GM18502 (cell line): ENCODE data around the gene SLC24A3.
"Not testable (repeated sequence)": the region's sequence is repeated elsewhere in the genome, so short reads cannot be mapped to it uniquely, and the experiment has no call there.

Source experiments
- ATAC-seq: cut with Tn5 transposase; IDR thresholded peaks from one replicate; pipeline ENCODE4 v1.9.1; 2021; ENCODE audit warnings: mild to moderate bottlenecking; ENCODE audit not compliant: unreplicated experiment, poor library complexity

SLC24A3 gene

DNA sequence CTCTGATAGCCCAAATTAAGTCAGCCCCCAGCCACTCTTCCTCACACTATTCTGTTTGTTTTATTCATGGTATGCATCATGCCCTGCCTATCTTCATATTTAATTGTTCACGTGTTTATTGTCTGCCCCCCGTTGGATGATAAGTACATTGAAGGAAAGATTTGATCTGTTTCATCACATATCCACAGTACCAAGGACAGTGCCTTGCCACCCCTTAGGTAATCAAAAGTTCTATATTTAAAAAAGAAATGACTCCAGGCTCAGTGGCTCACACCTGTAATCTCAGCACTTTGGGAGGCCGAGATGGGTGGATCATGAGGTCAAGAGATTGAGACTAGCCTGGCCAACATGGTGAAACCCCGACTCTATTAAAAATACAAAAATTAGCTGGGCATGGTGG, 535.5 kb downstream of the SLC24A3 start:
- no peak for ATAC-seq

DNA sequence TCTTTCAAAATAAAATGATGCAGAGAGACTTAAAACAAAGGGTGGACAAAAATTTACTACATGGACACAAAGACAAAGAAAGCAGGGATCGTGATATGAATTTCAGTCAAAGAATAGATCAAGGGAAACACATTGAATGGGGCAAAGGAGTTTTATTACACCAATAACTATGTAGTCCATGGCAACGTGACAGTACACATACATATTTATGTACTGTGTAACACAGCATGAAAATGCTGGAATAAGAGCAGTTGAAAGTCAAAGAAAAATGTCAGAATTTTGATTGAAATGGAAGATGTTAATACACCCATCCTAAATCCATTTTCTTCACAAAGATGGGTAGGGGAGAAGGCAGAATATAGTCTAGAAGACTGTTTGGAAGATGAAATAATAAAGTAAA, 536.2 kb downstream of the SLC24A3 start:
- ATAC-seq, result no peak

DNA sequence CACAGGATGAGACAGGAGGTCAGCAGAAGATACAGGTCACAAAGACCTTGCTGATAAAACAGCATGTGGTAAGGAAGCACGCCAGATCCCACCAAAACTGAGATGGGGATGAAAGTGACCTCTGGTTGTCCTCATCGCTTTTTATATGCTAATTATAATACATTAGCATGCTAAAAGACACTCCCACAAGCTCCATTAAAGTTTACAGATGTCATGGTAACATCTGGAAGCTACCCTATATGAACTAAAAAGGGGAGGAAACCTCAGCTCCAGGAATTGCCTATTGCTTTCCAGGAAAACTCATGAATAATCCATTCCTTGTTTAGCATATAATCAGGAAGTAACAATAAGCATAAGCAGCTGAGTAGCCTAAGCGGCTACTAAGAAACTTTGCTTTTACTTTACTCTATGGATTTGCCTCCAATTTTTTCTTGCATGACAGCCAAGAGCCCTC, 537.2 kb downstream of the SLC24A3 start:
- ATAC-seq, result no peak

DNA sequence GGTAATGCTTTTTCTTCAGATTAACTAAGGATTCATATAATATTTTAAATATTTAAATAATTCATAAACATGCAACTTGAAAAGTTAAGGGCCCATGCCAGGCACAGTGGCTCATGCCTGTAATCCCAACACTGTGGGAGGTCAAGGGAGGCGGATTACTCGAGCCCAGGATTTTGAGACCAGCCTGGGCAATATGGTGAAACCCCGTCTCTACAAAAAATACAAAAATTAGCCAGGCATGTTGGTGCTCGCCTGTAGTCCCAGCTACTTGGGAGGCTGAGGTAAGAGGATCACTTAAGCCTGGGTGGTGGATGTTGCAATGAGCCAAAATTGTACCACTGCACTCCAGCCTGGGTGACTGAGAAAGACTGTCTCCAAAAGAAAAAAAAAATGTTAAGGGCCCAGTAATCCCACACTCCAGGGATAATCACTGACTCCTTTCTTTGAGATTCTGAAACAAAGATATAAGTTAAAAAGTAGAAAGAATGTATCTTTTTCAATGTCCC, 537.7 kb downstream of the SLC24A3 start:
- ATAC-seq, result no peak

DNA sequence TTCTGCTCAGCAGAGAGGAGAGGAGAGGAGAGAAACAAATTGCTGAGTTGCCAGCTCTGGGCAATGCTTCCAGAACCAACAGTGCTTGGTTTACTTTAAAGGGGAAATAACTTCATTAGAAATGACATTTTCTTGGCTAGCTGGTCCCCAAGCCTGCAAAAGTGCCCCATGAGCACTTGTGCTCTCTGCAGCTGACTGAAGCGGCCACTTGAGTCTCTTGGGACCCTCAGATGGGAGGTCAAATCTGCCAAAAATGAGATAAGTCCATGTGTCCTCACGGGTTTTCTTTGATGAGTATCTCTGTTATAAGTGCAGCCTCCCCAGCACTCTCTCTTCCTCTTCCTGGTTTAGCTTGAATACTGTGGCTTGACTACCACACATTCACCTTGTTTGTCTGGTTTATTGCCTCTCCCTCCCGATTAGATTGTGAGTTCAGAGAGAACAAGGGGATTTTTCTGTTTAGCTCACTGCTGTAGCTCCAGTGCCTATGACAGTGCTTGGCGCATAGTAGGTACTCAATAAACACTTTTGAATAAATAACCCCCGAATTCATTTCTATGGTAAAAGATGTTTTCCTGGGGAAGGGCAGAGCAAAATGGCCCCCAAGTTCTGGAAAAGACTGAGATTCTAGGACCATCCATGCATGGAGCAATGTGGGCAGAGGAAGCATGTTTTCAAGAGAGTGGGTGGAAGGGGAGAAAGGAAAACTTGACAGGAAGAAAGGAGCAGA, 538.6 kb downstream of the SLC24A3 start:
- ATAC-seq, result no peak

DNA sequence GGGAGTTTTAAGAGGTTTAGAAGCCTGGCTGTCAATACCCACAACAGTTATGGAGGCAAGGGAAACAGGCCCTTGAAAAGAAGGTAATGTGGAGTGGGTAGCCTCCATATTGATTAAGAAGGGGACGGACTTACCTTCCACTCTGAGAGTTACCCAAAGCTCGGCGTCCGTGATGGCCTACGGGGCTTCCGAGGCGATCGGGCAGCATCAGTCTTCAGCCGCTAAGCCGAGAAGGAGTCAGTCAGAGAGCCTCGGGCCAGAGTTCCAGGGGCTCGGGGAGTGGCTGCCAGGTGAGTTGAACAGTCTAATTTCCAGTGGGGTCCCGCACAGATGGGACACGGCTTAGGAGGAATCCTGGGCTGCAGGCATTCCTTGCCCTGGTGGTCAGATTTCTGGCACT, 541.8 kb downstream of the SLC24A3 start:
- ATAC-seq, result not testable (repeated sequence)

DNA sequence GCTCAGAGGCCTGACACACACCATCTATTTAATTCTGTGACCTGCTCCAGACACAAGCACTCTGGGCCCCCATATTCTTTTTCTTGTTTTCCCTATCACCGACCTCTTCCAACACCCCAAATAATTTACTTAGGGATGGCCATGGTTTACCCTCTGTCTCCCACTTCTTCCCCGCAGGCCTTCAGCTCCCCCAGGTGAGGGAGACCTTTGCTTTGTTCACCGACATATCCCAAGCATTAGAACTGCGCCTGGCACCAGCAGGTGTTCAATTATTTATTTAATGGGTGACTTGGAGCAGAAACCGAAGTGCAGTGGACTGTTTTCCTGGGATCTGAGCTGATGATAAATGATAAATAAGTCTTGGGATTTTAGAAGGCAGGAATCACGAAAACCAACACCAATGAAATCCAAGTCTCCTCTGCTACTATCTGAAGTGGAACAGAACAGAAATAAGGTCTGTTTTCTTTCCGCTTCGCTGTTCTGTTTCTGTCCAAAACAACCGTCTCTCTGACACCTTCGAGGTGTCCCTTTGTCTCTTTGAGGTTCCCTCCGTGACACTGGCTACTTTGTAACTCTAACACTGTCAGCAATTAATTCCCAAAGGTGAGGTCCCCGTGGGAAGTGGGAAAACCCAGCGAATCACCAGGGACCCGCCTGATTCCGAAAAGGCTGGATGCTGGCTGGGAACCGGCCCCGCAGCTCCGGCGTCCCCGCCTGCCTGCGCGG, 544.5 kb downstream of the SLC24A3 start:
- ATAC-seq, result no peak

DNA sequence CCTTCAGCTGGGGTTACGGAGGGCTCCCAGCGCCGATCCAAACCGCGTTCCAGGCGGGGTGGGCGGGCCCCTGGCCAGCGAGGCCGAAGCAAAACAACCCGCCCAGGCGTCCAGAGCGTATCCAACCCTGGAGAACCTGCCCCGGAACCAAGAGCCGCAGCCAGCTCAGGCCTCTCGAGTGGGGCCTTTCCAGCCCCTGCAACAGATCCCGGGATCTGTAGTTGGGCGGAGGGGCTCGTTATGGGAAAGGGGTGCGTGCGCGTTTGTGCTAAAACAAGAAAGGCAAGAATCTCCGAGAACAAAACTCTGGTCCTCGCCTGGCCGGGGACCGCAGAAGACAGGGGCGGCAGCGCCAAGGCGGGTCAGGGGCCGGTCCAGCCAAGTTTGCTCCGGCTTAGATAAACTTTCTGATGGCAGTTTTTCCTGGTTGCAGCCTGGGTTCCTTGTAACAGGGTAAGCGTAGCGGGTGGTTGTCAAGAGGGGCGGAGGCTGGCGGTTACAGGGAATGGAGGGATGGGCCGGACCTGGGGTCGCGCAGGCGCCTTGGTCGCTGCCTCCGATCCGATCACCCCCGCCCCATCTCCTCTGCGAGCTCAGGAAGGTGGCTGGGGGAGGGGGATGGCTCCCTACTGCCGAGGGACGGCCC, 545.2 kb downstream of the SLC24A3 start:
- no peak for ATAC-seq

DNA sequence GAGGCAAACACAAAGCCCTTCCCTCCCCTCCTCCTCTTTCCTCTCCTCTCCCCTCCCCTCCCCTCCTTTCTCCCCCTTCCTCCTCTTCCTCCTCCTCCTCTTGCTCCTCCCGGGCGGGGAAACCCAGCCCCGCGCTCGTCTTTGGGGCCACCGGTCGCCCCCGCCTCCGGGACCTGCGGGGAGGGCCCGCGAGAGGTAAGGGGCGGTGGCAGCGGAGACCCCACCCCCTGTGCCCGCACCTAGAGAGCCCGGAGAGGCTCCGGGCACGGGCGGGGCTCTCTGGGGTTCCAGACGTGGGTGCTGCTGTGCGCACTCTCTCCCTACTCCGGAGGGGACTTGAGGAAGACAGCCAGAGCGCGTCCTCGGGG, 545.7 kb downstream of the SLC24A3 start, which contains the start of gene RIN2:
TSS of gene RIN2 (plus strand) at position 126 of the 368 bp plus-strand sequence. CDS start 131,344 bp downstream, outside the sequence.
- ATAC-seq, result no peak

DNA sequence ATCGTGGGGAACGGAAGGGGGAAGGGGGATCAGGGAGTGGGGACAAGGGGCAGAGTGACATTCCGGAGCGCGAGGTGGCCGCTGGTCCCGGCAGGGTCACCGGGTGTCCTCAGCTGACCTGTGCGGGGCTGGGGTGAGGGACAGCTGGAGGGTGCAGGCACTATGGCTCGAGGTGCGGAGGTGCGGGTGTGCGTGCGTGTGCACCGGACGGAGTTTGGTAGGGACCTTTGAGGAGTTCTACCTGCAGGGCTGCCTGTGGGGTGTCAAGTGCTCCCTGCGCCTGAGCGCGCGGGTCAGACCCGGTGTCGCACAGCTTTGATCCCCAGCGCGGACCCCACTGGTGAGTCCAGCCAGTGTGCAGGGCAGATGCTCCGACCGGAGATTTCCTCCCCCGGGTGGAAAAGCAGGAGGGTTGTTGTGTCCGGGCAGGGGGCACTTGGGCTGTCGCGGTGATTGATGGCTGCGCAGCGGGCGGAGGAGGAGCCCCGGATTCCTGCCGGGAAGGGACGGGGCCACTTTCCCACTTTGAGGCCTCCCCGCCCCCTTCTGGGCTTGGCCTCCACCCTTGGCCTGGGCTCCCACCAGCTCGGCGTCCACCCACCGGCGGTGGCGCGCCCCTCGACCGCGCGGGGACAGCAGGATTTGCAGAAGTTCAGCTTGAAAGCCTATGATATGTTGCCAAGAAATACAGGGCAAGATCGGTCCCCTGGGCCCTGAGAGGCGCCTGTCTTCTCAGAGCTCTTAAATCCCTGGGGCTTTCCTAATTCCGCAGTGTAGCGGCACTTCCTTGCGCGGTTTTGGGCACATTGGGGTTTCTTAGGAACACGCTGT, 546.3 kb downstream of the SLC24A3 start:
- no peak for ATAC-seq

DNA sequence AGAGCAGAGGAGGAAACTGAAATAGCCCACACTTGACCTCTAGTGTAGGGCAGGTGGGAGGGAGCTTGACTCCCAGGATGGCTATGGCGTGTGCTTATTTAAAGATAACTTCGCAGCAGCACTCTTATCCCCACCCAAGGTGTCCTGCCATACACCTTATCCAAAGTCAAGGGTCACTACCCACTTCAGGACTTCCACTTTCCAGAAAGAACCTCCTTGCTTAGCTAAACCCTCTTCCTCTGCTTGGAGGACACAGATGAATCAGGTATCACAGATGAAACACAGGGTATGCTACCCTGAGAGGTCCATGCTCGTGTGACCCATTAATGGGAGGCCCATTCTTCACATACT, 547.9 kb downstream of the SLC24A3 start:
- ATAC-seq, result no peak

DNA sequence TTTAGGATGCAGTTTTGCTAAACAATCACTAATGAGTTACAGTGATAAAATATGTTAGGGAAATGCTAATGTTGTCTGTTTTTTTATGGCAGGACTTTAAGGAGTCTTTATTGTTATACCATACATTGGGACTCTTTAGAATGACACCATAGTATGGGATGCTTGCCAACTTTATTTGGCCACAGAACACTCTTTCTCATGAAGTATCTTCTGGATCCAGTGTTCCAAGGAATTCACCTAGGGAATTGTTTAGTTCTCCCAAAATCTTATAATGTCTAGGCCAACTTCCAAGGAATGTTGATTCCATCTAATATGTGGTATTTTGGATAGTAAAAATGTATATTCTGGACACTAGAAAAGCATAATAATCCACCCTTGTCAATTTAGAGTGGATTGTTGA, 548.9 kb downstream of the SLC24A3 start:
- no peak for ATAC-seq

DNA sequence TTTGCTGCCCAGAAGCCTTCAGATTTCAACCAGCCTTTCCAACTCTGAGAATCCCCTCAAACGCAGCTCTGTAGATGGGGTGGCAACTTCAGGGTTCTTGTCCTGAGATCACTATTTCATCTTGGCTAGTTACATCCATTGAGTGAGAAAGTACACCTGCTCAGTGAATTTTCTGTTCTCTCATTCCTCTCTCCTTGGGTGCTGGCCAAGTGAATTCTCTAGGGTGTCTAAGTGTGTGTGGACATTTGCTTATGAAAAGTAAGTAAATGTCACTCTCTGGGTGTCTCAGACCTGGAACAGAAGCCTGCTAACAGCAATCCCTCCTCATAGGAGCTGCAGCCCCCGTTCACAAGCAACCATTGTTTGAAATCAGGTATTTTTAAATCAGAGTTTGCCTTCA, 549.4 kb downstream of the SLC24A3 start:
- ATAC-seq, result no peak

DNA sequence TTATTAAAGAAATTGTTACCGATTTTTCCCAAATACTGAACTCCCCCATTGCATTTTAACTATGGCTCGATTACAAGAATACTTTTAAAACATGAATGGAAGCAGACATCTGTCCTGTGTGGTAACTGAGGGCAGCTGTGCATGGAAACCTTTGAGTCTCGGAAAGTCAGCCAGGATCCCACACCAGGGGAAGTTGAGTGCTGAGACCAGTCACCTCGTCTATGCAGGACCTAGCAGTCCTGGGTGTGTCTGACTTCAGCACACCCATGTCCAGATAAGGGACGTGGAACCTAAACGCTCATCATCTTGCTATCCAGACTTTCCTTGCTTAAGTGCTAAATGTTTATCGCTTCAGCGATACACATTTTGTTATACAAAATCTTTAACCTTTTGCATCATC, 551.8 kb downstream of the SLC24A3 start:
- ATAC-seq, result no peak

DNA sequence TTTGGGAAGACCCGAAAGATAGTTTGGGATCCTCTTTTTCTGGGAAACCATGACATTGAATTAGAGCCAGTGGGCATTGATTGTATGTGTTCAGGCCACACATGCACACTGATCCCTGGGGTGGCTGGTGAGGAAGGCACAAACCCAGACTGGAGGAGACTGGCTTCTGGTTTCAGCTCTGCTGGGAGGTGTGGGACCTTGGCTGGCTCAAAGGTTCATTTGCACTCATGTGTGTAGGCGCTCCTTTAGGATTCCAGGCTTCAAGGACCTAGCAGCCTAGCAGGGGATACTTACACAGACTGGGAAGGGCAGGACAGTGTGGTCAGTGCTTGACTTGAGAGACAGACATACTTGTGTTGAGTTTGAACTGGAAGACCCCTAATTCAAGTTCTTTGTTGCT, 552.8 kb downstream of the SLC24A3 start:
- no peak for ATAC-seq

DNA sequence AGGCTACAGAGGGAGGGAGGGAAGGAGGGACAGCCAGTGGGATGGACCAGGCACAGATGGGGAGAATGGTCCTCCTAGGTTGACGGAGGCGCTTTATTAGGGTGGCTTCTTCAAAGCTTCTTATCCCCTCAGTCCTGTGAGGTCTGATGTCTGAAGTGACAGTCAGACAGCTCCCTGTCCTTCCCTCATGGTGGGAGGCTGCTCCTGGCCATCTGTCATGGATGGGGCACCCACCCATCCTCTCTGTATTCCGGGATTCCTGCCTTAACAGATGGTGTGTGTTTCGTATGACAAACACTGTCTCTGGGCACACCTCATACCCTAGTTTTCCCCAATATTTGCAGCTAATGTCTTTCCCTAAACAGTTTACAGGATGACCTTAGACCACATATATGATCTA, 553.5 kb downstream of the SLC24A3 start:
- no peak for ATAC-seq

DNA sequence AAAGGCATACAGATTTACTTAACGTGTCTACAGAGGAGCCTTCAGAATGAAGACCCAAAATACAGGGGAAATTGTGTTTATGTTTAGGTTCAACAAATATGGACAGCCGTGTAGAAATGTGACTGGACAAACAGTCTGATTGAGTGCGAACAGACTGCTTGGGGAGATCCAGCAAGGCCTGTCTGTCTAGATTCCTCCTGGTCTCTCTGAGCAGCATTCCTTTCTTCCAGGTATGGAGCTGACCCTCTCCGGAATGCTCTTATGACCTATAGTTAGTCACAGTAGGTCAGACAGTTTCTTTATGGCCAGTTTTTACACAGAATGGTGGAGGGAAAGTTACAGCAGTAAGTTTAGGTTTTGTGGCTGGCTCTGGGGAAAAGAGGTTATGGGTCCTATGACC, 554.6 kb downstream of the SLC24A3 start:
- no peak for ATAC-seq

DNA sequence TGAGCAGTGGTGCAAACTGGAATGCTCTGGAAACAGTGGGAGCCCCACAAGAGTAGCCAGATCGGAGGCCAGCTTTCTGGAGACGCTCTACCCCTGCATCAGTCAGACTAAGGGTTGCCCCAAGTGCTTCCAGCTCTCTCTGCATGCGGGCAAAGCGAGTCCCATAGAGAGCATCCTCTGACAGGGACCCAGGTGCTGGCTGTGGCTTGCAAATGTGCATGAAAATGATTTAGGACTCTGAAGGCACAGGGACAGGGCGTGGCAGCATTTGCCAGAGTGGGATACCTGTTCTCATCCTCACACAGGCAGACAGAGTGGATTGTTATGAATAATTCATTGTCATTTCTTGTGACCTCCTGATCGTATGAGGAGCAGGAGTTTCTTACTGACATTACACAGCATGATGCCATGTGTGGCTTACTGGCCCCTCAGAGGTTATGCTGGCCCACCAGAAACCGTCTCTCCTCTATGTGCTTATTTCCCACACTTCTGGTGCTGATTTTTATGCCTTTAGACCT, 555.9 kb downstream of the SLC24A3 start:
- no peak for ATAC-seq

DNA sequence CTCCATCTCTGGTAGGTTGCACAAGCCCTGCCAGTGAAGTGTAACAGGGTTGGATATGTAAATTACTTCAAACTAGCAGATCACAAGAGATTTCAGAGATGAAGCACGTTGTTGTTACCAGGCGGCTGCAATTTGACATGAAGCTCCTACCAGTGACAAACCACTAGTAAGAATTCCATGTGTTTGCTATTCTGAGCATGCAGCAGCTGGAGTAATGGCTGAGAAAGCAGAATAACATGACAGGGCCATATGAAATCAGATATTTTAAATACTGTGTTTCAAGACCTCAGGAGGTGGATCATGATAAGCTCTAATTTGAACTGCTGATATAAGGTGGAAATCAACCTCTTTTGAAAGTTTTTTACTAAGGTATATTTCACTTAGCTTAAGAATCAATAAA, 557.1 kb downstream of the SLC24A3 start:
- ATAC-seq, result no peak

DNA sequence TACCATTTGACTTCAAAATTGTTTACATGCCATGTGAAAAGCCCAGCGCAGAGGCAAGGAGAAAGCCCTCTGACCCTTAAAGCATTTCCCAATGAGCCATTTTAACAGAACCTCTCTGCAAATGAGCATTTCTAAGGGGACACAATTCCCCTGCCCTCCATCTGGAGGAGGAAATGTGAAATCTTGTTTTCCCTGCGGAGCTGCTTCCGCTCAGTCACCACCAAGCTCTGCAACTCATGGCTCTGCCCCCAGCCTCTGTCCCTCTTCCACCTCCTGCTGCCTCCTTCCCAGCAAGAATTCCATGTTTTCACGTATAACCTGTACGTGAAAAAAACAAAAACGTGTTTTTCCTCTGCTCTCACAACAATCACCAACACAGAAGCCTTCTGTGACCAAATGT, 557.9 kb downstream of the SLC24A3 start:
- ATAC-seq, result no peak
